Measurements from ENCODE around the gene HTR4. TPM values are rescaled to one million over a fixed set of nuclear protein-coding genes. Genes with fewer than 3 reads are reported as not detected.

HTR4 gene
- total RNA-seq, 5 donors from 2014 or later (not counting 1 experiment from before 2014, with no cell fraction given) = not detected

DNA sequence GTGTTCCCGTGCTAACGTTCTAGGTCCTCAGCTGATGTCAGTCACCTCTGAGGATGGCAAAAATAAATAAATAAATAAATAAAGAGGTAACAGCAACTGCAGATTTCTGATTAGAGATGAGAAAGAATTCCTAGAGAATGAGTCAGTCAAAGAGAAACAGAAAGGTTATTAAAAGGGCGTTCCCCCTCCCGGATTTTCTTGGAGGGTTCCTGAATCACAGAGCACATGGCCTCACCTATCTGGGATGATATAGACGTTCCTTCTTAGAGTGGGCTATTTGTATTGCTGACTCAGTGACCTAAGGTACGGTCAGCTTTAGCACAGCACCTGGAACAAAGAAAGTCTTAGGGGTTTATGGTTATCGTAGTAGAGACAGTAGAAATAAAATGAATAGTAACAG lies 30.6 kb downstream of the HTR4 start:
- 87% methylated on average over 3 of the region's 7 CpGs for WGBS (ENCODE audit: insufficient coverage)
- no peak overlapping the region for H3K27ac Mint-ChIP-seq
- H3K4me3 Mint-ChIP-seq = no peak overlapping the region
- H3K27me3 Mint-ChIP-seq = peaks cover 4 to 6% of the 10 kb centered on the region in 2 donors
- Histone ChIP-seq H3K27ac (ENCODE audit: low read length) (no peak overlapping the region), H3K9me3 (no peaks in the 10 kb centered on the region), H3K27me3 (replicated peaks in 1 of 2; ENCODE audit: control insufficient read depth in 2 of 2, extremely low read depth in 1 of 2, insufficient read depth in 2 of 2, low read length in 1 of 2) (no peaks in the 10 kb centered on the region), H3K36me3 (ENCODE audit: control insufficient read depth in 2 of 2, extremely low read depth in 1 of 2, insufficient read depth in 1 of 2, low read length in 1 of 2) (no peaks in the 10 kb centered on the region), H3K4me1 (ENCODE audit: control insufficient read depth in 1 of 2, extremely low read depth in 1 of 2, insufficient read depth in 2 of 2, low read length in 2 of 2) (peaks cover 12 to 28% of the 10 kb centered on the region in 2 experiments), H3K4me3 (ENCODE audit: control insufficient read depth in 1 of 2, extremely low read depth in 1 of 2, low read length in 1 of 2) (no peak overlapping the region)
- H3K36me3 Mint-ChIP-seq = no peaks in the 10 kb centered on the region
- H3K4me1 Mint-ChIP-seq = peaks cover 22 to 27% (median 22%) of the 10 kb centered on the region in 3 donors
- POLR2A ChIA-PET = interaction anchor here in 1 of 2 donors (0.5 kb wide), 1 partner anchor 443 kb away, joined by 3 read pairs; no protein-coding TSS in a partner anchor
- no peak for ATAC-seq (replicated peaks in 1 of 4)
- CTCF ChIA-PET = no interaction called here
- H3K9me3 Mint-ChIP-seq = no peaks in the 10 kb centered on the region
- DNase-seq = no peak

DNA sequence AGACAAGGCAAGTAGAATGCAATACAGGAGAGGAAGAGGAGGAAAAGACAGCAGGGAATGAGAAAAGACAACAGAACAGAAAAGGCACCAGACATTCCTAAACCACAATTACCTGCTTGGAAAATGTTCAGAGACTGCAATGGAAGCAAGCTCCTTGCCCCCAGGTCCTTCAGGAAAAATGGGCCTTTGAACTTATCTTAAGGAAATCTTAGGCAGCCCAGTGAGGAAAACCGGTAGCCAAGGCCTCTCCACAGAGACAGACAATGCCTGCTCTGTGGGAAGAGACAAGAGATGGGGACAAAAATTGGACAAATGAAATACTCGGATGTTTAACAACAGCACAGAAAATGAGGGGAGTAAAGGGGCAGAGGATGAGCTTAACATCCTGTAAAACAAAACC lies 31.2 kb downstream of the HTR4 start:
- ChIA-PET POLR2A (no interaction called here), CTCF (no interaction called here)
- Histone ChIP-seq H3K27me3 (replicated peaks in 1 of 2; ENCODE audit: control insufficient read depth in 2 of 2, extremely low read depth in 1 of 2, insufficient read depth in 2 of 2, low read length in 1 of 2) (no peaks in the 10 kb centered on the region), H3K36me3 (ENCODE audit: control insufficient read depth in 2 of 2, extremely low read depth in 1 of 2, insufficient read depth in 1 of 2, low read length in 1 of 2) (no peaks in the 10 kb centered on the region), H3K9me3 (no peaks in the 10 kb centered on the region), H3K4me3 (ENCODE audit: control insufficient read depth in 1 of 2, extremely low read depth in 1 of 2, low read length in 1 of 2) (no peak overlapping the region), H3K27ac (ENCODE audit: low read length) (no peak overlapping the region), H3K4me1 (ENCODE audit: control insufficient read depth in 1 of 2, extremely low read depth in 1 of 2, insufficient read depth in 2 of 2, low read length in 2 of 2) (peaks cover 12 to 28% of the 10 kb centered on the region in 2 experiments)
- Mint-ChIP-seq H3K4me1 (peaks cover 22 to 29% (median 22%) of the 10 kb centered on the region in 3 donors), H3K4me3 (no peak overlapping the region), H3K27ac (no peak overlapping the region), H3K36me3 (no peaks in the 10 kb centered on the region), H3K27me3 (peaks cover 4 to 6% of the 10 kb centered on the region in 2 donors), H3K9me3 (no peaks in the 10 kb centered on the region)
- WGBS (ENCODE audit: insufficient coverage) = 100% methylated on average over 1 of the region's 2 CpGs
- DNase-seq (no peak), ATAC-seq (replicated peaks in 1 of 4) (no peak)

DNA sequence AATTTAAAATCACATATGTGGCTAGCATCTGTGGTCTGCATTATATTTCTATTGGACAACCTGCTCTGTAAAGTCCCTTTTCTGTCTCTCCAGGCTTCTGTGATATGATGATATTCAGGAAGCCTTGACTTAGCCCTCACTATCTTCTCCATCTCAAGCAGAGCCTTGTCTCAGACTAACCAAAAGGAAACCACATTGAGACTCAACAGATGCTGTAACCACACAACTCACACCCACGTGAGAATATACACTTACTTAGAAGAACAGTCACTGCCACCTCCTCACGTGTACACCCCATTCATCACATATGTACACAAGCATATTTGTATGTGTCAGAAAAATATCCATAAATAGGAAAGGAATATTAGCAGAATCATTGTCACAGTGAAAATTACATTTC lies 33.6 kb downstream of the HTR4 start:
- ChIA-PET CTCF (no interaction called here), POLR2A (no interaction called here)
- Mint-ChIP-seq H3K27me3 (peaks cover 4 to 6% of the 10 kb centered on the region in 2 donors), H3K4me3 (peak overlapping the region in 1 of 3 donors; percentile 11), H3K4me1 (peaks cover 22 to 35% (median 26%) of the 10 kb centered on the region in 3 donors), H3K9me3 (no peaks in the 10 kb centered on the region), H3K36me3 (no peaks in the 10 kb centered on the region), H3K27ac (no peak overlapping the region)
- no CpG with 5 or more reads among the region's 2 CpGs for WGBS (ENCODE audit: insufficient coverage)
- Histone ChIP-seq H3K27ac (ENCODE audit: low read length) (no peak overlapping the region), H3K27me3 (replicated peaks in 1 of 2; ENCODE audit: control insufficient read depth in 2 of 2, extremely low read depth in 1 of 2, insufficient read depth in 2 of 2, low read length in 1 of 2) (no peaks in the 10 kb centered on the region), H3K36me3 (ENCODE audit: control insufficient read depth in 2 of 2, extremely low read depth in 1 of 2, insufficient read depth in 1 of 2, low read length in 1 of 2) (no peaks in the 10 kb centered on the region), H3K4me1 (ENCODE audit: control insufficient read depth in 1 of 2, extremely low read depth in 1 of 2, insufficient read depth in 2 of 2, low read length in 2 of 2) (peaks cover 12 to 26% of the 10 kb centered on the region in 2 experiments), H3K4me3 (ENCODE audit: control insufficient read depth in 1 of 2, extremely low read depth in 1 of 2, low read length in 1 of 2) (no peak overlapping the region), H3K9me3 (no peaks in the 10 kb centered on the region)
- peak in 6 of 35 experiments; percentile 1 to 64 (median 10) for DNase-seq
- ATAC-seq (replicated peaks in 1 of 4) = peak; percentile 70 to 97 (median 84)

DNA sequence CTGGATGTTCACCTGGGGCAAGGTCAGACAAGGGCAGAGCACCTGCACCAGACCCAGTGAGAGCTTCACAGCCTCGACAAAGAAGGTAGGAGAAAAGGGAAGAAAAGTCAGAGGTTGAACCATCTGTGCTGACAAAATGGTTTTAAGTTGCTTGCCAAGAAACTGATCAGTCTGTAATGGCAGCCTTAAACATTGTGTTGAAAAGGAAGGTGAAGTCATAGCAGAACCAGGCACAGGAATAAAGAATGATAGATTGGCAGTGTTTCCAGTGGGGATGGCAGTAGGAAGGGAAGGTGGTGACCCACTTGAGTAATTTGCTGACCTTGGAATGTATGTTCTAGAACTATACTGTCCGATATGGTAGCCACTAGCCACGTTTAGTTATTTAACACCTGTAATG lies 34.2 kb downstream of the HTR4 start:
- H3K4me3 Mint-ChIP-seq = peak overlapping the region in 1 of 3 donors; percentile 34

DNA sequence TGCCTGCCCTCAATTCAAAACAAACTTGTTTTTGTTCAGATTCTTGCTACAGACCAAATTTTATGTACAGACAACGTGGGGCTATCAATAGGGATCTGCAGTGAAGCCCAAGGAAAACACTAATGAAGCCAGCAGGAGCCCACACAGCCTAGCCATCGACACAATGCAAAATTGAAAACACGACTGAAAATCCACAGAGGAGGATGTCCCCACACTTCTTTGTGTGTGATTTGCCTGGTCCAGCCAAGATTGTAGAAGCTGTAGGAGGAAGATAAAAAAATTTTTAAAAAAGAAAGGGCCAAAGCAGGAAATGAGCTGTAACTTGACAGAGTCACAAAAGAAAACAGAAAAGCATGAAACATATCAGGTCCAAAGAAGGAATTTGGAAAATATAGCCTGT lies 34.8 kb downstream of the HTR4 start:
- H3K4me1 ChIP-seq (ENCODE audit: control insufficient read depth in 1 of 2, extremely low read depth in 1 of 2, insufficient read depth in 2 of 2, low read length in 2 of 2) = peaks cover 12 to 26% of the 10 kb centered on the region in 2 experiments
- CTCF ChIA-PET = no interaction called here
- POLR2A ChIA-PET = no interaction called here
- no peaks in the 10 kb centered on the region for H3K36me3 ChIP-seq (ENCODE audit: control insufficient read depth in 2 of 2, extremely low read depth in 1 of 2, insufficient read depth in 1 of 2, low read length in 1 of 2)
- no peak for ATAC-seq (replicated peaks in 1 of 4)
- peaks cover 22 to 35% (median 26%) of the 10 kb centered on the region in 3 donors for H3K4me1 Mint-ChIP-seq
- no peaks in the 10 kb centered on the region for H3K9me3 Mint-ChIP-seq
- 48% methylated on average over 2 of the region's 3 CpGs for WGBS (ENCODE audit: insufficient coverage)
- no peak overlapping the region for H3K27ac Mint-ChIP-seq
- no peak overlapping the region for H3K27ac ChIP-seq (ENCODE audit: low read length)
- no peak for DNase-seq
- peaks cover 4 to 5% of the 10 kb centered on the region in 2 donors for H3K27me3 Mint-ChIP-seq
- peak overlapping the region in 1 of 3 donors; percentile 34 for H3K4me3 Mint-ChIP-seq
- H3K27me3 ChIP-seq (replicated peaks in 1 of 2; ENCODE audit: control insufficient read depth in 2 of 2, extremely low read depth in 1 of 2, insufficient read depth in 2 of 2, low read length in 1 of 2) = no peaks in the 10 kb centered on the region
- H3K36me3 Mint-ChIP-seq = no peaks in the 10 kb centered on the region
- H3K4me3 ChIP-seq (ENCODE audit: control insufficient read depth in 1 of 2, extremely low read depth in 1 of 2, low read length in 1 of 2) = no peak overlapping the region
- no peaks in the 10 kb centered on the region for H3K9me3 ChIP-seq

More for the DNA sequence above, 34.2 kb downstream of the HTR4 start:
- no peaks in the 10 kb centered on the region for H3K27me3 ChIP-seq (replicated peaks in 1 of 2; ENCODE audit: control insufficient read depth in 2 of 2, extremely low read depth in 1 of 2, insufficient read depth in 2 of 2, low read length in 1 of 2)
- H3K36me3 ChIP-seq (ENCODE audit: control insufficient read depth in 2 of 2, extremely low read depth in 1 of 2, insufficient read depth in 1 of 2, low read length in 1 of 2) = no peaks in the 10 kb centered on the region
- H3K9me3 Mint-ChIP-seq = no peaks in the 10 kb centered on the region
- ChIA-PET CTCF (no interaction called here), POLR2A (no interaction called here)
- DNase-seq (no peak), ATAC-seq (replicated peaks in 1 of 4) (no peak)
- H3K27me3 Mint-ChIP-seq = peaks cover 4 to 6% of the 10 kb centered on the region in 2 donors
- peaks cover 12 to 26% of the 10 kb centered on the region in 2 experiments for H3K4me1 ChIP-seq (ENCODE audit: control insufficient read depth in 1 of 2, extremely low read depth in 1 of 2, insufficient read depth in 2 of 2, low read length in 2 of 2)
- H3K36me3 Mint-ChIP-seq = no peaks in the 10 kb centered on the region
- 0% methylated on average over 1 of the region's 3 CpGs for WGBS (ENCODE audit: insufficient coverage)
- no peak overlapping the region for H3K27ac ChIP-seq (ENCODE audit: low read length)
- peaks cover 22 to 35% (median 26%) of the 10 kb centered on the region in 3 donors for H3K4me1 Mint-ChIP-seq
- no peak overlapping the region for H3K4me3 ChIP-seq (ENCODE audit: control insufficient read depth in 1 of 2, extremely low read depth in 1 of 2, low read length in 1 of 2)
- no peaks in the 10 kb centered on the region for H3K9me3 ChIP-seq
- peak overlapping the region in 1 of 2 donors; percentile 40 for H3K27ac Mint-ChIP-seq

DNA sequence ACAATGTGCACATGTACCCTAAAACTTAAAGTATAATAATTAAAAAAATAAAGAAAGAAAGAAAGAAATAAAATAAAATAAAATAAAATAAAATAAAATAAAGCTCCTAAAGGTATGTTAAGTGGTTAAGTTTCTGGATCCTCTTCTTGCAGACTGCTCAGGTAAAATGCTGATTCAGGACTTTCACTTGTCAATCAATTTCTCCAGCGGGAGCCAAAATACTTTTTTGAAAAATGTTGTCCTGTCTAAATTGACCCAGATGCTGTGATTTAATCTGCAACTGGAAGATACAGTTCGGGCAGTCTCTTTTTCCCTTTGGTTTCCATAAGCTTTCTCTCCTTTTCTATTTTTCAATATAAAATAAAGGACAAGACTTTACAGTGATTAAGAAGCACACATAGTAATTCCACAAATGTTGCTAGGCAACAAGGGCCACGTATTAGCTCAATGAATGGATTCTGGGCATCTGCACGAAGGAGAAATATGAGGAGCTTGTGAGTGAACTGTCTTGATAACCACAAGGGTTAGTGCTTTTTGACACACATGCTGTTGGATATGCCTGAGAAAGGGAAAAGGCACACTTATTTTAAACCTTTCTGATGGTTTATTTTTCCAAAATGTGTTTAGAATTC lies 38.6 kb downstream of the HTR4 start:
- 79% methylated on average over 3 of the region's 4 CpGs for WGBS (ENCODE audit: insufficient coverage)
- ChIA-PET CTCF (no interaction called here), POLR2A (no interaction called here)
- H3K36me3 Mint-ChIP-seq = no peaks in the 10 kb centered on the region
- ATAC-seq (replicated peaks in 1 of 4) = no peak
- no peak overlapping the region for H3K27ac ChIP-seq (ENCODE audit: low read length)
- H3K4me1 ChIP-seq (ENCODE audit: control insufficient read depth in 1 of 2, extremely low read depth in 1 of 2, insufficient read depth in 2 of 2, low read length in 2 of 2) = peaks cover 9 to 16% of the 10 kb centered on the region in 2 experiments
- no peak overlapping the region for H3K27ac Mint-ChIP-seq
- no peaks in the 10 kb centered on the region for H3K36me3 ChIP-seq (ENCODE audit: control insufficient read depth in 2 of 2, extremely low read depth in 1 of 2, insufficient read depth in 1 of 2, low read length in 1 of 2)
- no peaks in the 10 kb centered on the region for H3K27me3 ChIP-seq (replicated peaks in 1 of 2; ENCODE audit: control insufficient read depth in 2 of 2, extremely low read depth in 1 of 2, insufficient read depth in 2 of 2, low read length in 1 of 2)
- H3K4me3 Mint-ChIP-seq = no peak overlapping the region
- peaks cover 14 to 23% (median 18%) of the 10 kb centered on the region in 3 donors for H3K4me1 Mint-ChIP-seq
- DNase-seq = no peak
- no peaks in the 10 kb centered on the region for H3K9me3 Mint-ChIP-seq
- H3K4me3 ChIP-seq (ENCODE audit: control insufficient read depth in 1 of 2, extremely low read depth in 1 of 2, low read length in 1 of 2) = no peak overlapping the region
- no peaks in the 10 kb centered on the region for H3K9me3 ChIP-seq
- no peaks in the 10 kb centered on the region for H3K27me3 Mint-ChIP-seq

Measured in T-cell (primary cell).